Esophagus squamous epithelium (tissue), 4 donors: ENCODE data around the gene LIPC.

Experiments
- CTCF ChIP-seq, 6 experiments: fragments of 450-650 bp in 4 of 6; fragments of 200-600 bp in 2 of 6; sonication (generic) in 2 of 6; IDR thresholded peaks; one replicate each; pipeline ENCODE4 v1.5.1; 2016 to 2019; ENCODE audit warnings: antibody characterized with exemption in 6 of 6, mild to moderate bottlenecking in 4 of 6, moderate library complexity in 4 of 6
- POLR2A ChIP-seq, 4 donors: fragments of 450-650 bp; IDR thresholded peaks; one replicate each; pipeline ENCODE4 v1.6.1; 2017; ENCODE audit warnings: antibody characterized with exemption in 4 of 4, mild to moderate bottlenecking in 4 of 4, moderate library complexity in 3 of 4

- TF ChIP-seq CTCF (IDR thresholded peaks at IDR 0.05) (no peak), POLR2A (IDR thresholded peaks at IDR 0.05) (no peak)
These were observed 1.5 kb upstream of the LIPC start for GRCh38 chr15:58430224-58430787.
